Stimulated activated memory B cell treated with anti-CD40 and anti-IgM and Interleukin-4, amounts not matched to agents 10 μg/mL and 1 μg/mL and 100 μg/mL, for 72 hours (primary cell): ENCODE results near the gene TANGO6.
"Not testable (repeated sequence)": the region's sequence is repeated elsewhere in the genome, so short reads cannot be mapped to it uniquely, and the experiment has no call there.

Source experiments
- ATAC-seq: fragments of 150-1000 bp; cut with Tn5 transposase; 2 replicates; pipeline ENCODE4 v1.10.0; 2021
- H3K27ac Mint-ChIP-seq: one replicate; pipeline ENCODE4 v1.8.0; 2022; ENCODE audit warnings: mild to moderate bottlenecking, mixed read lengths
- H3K27me3 Mint-ChIP-seq: one replicate; pipeline ENCODE4 v1.8.0; 2022; ENCODE audit warnings: mixed read lengths
- H3K36me3 Mint-ChIP-seq: one replicate; pipeline ENCODE4 v1.8.0; 2022; ENCODE audit warnings: mixed read lengths
- H3K4me1 Mint-ChIP-seq: one replicate; pipeline ENCODE4 v1.8.0; 2022; ENCODE audit warnings: mixed read lengths
- H3K4me3 Mint-ChIP-seq: one replicate; pipeline ENCODE4 v1.8.0; 2022; ENCODE audit warnings: mild to moderate bottlenecking, moderate library complexity, mixed read lengths
- H3K9me3 Mint-ChIP-seq: one replicate; pipeline ENCODE4 v1.8.0; 2022; ENCODE audit warnings: mixed read lengths

Gene TANGO6

GRCh38 chr16:69124406-69124805 is 281.1 kb downstream of the TANGO6 start:
- H3K4me3 Mint-ChIP-seq, H3K27me3 Mint-ChIP-seq, ATAC-seq, H3K9me3 Mint-ChIP-seq, H3K27ac Mint-ChIP-seq: not testable (repeated sequence)
- Mint-ChIP-seq H3K36me3 (peaks cover 21% of the 10 kb centered on the region), H3K4me1 (peaks cover 16% of the 10 kb centered on the region)

- not testable (repeated sequence) for H3K27me3 Mint-ChIP-seq, ATAC-seq, H3K9me3 Mint-ChIP-seq, H3K4me3 Mint-ChIP-seq, H3K27ac Mint-ChIP-seq
- Mint-ChIP-seq H3K4me1 (peaks cover 21% of the 10 kb centered on the region), H3K36me3 (peaks cover 20% of the 10 kb centered on the region)
Observed at GRCh38 chr16:69124961-69125360, 281.6 kb downstream of the TANGO6 start.

DNA sequence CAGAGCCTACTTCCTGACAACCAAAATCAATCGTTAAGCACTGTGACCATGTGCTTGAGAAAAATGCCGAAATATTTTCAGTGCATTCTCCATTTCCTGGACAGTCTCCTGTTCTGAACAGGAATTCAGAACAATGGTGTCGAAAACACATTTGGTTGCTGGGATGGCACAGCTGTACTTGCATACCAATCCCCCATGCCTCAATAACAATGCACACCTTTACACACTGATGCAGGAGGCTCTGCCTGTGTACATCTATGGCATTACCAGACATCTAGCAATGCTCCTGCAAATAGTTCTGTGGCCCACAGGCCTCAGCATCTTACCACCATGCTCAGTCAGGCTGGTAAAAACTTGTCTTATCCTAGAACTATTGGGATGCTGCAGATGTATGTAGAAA is 282.9 kb downstream of the TANGO6 start:
- Mint-ChIP-seq H3K36me3 (peaks cover 8% of the 10 kb centered on the region), H3K27ac (no peak overlapping the region), H3K4me3 (no peak overlapping the region), H3K4me1 (peaks cover 28% of the 10 kb centered on the region), H3K9me3 (no peaks in the 10 kb centered on the region), H3K27me3 (no peaks in the 10 kb centered on the region)
- no peak for ATAC-seq

DNA sequence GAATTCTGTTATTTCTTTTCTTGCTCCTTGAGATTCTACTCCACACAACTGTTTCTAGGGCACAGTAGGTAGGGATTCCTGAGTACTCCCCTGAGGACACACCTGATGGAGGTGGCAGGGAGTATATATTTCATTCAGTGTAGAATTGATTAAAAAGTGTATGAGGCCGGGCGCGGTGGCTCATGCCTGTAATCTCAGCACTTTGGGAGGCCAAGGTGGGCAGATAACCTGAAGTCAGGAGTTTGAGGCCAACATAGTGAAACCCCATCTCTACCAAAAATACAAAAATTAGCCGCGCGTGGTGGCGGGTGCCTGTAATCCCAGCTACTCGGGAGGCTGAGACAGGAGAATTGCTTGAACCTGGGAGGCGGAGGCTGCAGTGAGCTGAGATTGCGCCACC is 283.5 kb downstream of the TANGO6 start:
- H3K4me3 Mint-ChIP-seq, H3K27ac Mint-ChIP-seq, H3K9me3 Mint-ChIP-seq, H3K27me3 Mint-ChIP-seq, ATAC-seq: not testable (repeated sequence)
- Mint-ChIP-seq H3K36me3 (peaks cover 12% of the 10 kb centered on the region), H3K4me1 (peaks cover 33% of the 10 kb centered on the region)

- H3K27ac Mint-ChIP-seq = no peak overlapping the region
- no peak overlapping the region for H3K4me3 Mint-ChIP-seq
- peaks cover 39% of the 10 kb centered on the region for H3K4me1 Mint-ChIP-seq
- no peaks in the 10 kb centered on the region for H3K9me3 Mint-ChIP-seq
- peaks cover 13% of the 10 kb centered on the region for H3K36me3 Mint-ChIP-seq
- H3K27me3 Mint-ChIP-seq = no peaks in the 10 kb centered on the region
- ATAC-seq = no peak
Observed at GRCh38 chr16:69127966-69128510, 284.7 kb downstream of the TANGO6 start.

GRCh38 chr16:69130461-69130860 is 287.1 kb downstream of the TANGO6 start:
- peaks cover 60% of the 10 kb centered on the region for H3K4me1 Mint-ChIP-seq

GRCh38 chr16:69131167-69131838 is 288.0 kb downstream of the TANGO6 start:
- H3K4me3 Mint-ChIP-seq = peak overlapping the region; percentile 98

More at GRCh38 chr16:69130461-69130860, 287.1 kb downstream of the TANGO6 start:
- H3K4me3 Mint-ChIP-seq = no peak overlapping the region
- no peak for ATAC-seq
- no peaks in the 10 kb centered on the region for H3K9me3 Mint-ChIP-seq
- H3K36me3 Mint-ChIP-seq = peaks cover 13% of the 10 kb centered on the region
- H3K27me3 Mint-ChIP-seq = no peaks in the 10 kb centered on the region
- H3K27ac Mint-ChIP-seq = no peak overlapping the region

GRCh38 chr16:69131839-69132423 is 288.6 kb downstream of the TANGO6 start:
- Mint-ChIP-seq H3K4me1 (peaks cover 58% of the 10 kb centered on the region), H3K4me3 (peak overlapping the region; percentile 98), H3K36me3 (peaks cover 21% of the 10 kb centered on the region), H3K27ac (peak overlapping the region; percentile 95), H3K9me3 (no peaks in the 10 kb centered on the region), H3K27me3 (no peaks in the 10 kb centered on the region)
- ATAC-seq = peak; percentile 73

More at GRCh38 chr16:69131167-69131838, 288.0 kb downstream of the TANGO6 start:
- Mint-ChIP-seq H3K4me1 (peaks cover 60% of the 10 kb centered on the region), H3K36me3 (peaks cover 14% of the 10 kb centered on the region), H3K9me3 (no peaks in the 10 kb centered on the region), H3K27me3 (no peaks in the 10 kb centered on the region), H3K27ac (peak overlapping the region; percentile 95)
- no peak for ATAC-seq

- H3K4me1 Mint-ChIP-seq = peaks cover 51% of the 10 kb centered on the region
- peak within 1 kb of the TSS; percentile 95 for H3K27ac Mint-ChIP-seq
- ATAC-seq = peak; percentile 98
- no peaks in the 10 kb centered on the region for H3K27me3 Mint-ChIP-seq
- peak within 1 kb of the TSS; percentile 98 for H3K4me3 Mint-ChIP-seq
- H3K36me3 Mint-ChIP-seq = peaks cover 22% of the 10 kb centered on the region
- no peaks in the 10 kb centered on the region for H3K9me3 Mint-ChIP-seq
Observed at GRCh38 chr16:69132424-69133252, 289.3 kb downstream of the TANGO6 start, which contains the start of the genes CHTF8 and UTP4. Gene CHTF8 (minus strand): TSS chr16:69132588. CDS start chr16:69121458, 11,130 bp downstream. Gene UTP4 (plus strand): TSS chr16:69132649. CDS start chr16:69133460, 811 bp downstream.

DNA sequence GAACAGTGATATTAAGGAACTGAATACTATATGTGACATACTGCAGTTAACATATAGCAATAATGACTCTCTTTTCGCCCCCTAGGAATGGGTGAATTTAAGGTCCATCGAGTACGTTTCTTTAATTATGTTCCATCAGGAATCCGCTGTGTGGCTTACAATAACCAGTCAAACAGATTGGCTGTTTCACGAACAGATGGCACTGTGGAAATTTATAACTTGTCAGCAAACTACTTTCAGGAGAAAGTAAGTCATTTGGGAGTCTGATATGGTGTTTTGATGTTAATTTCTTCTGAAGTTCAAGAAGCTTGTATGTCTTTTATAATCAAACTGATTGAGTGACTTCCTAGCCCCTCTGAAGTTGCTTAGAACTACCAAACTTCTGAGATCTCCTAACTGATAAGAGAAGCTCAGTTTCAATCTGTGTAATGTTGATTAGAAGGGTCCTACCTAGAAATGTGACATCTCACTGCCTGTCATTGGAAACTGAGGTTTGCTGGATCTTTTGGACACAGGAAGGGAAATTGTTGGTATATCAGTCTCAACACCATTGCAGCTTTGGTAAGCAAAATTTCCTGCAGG is 290.1 kb downstream of the TANGO6 start:
- ATAC-seq = no peak
- peaks cover 47% of the 10 kb centered on the region for H3K4me1 Mint-ChIP-seq
- peak overlapping the region; percentile 98 for H3K4me3 Mint-ChIP-seq
- H3K9me3 Mint-ChIP-seq = no peaks in the 10 kb centered on the region
- H3K27ac Mint-ChIP-seq = peak overlapping the region; percentile 95
- H3K36me3 Mint-ChIP-seq = peaks cover 28% of the 10 kb centered on the region
- H3K27me3 Mint-ChIP-seq = no peaks in the 10 kb centered on the region
